ENCODE data around the gene CDHR3. TPM values are rescaled to one million over a fixed set of nuclear protein-coding genes. Genes with fewer than 3 reads are reported as not detected.

CDHR3 gene
- total RNA-seq, 1 experiment from 2014 or later, result 3.3 TPM

- H3K79me1 ChIP-seq (ENCODE audit: insufficient read depth, low read depth, low read length, poor library complexity, severe bottlenecking), result no peaks in the 10 kb centered on the region
- no peaks in the 10 kb centered on the region for H3K4me1 ChIP-seq (ENCODE audit: insufficient read depth, low read length)
- H2AFZ ChIP-seq (ENCODE audit: low read length), result no peak overlapping the region
- H4K91ac ChIP-seq (ENCODE audit: insufficient read length, low read depth, low read length), result no peak overlapping the region
- H3K9me3 Mint-ChIP-seq, result peaks cover 3% of the 10 kb centered on the region in 2 experiments; a peak in 3 of 5 replicates
- no peak overlapping the region for H3K23ac ChIP-seq (ENCODE audit: insufficient read length, low read depth, low read length)
- H3K4me2 ChIP-seq (ENCODE audit: insufficient read depth, insufficient read length, low read length), result no peak overlapping the region
- no peak overlapping the region for H3K9ac ChIP-seq (ENCODE audit: extremely low read depth, insufficient read length, low read length)
- DNase-seq, result no peak
- no peak overlapping the region for H3K56ac ChIP-seq (ENCODE audit: insufficient read length, low read depth, low read length)
- no peak overlapping the region for H2AK5ac ChIP-seq (ENCODE audit: insufficient read length, low read length)
- no peak for TF ChIP-seq CTCF (conservative IDR thresholded peaks at IDR 0.05)
- H4K8ac ChIP-seq (replicated peaks; ENCODE audit: insufficient read length, low read depth, low read length), result no peak overlapping the region
- WGBS (ENCODE audit: extremely low coverage, insufficient read length, low lambda C conversion rate), result no CpG with 5 or more reads among the region's 5 CpGs
- no peak overlapping the region for H3K4me3 Mint-ChIP-seq
- peaks cover 9% of the 10 kb centered on the region for H3K9me3 ChIP-seq (ENCODE audit: control insufficient read depth, low read depth, low read length)
- no peak overlapping the region for H4K5ac ChIP-seq (ENCODE audit: insufficient read length, low read depth, low read length)
- no peak overlapping the region for H3K27ac ChIP-seq (ENCODE audit: insufficient read length, low read depth, low read length)
- no peaks in the 10 kb centered on the region for H3K79me2 ChIP-seq (ENCODE audit: insufficient read depth, low read length)
- H2BK15ac ChIP-seq (ENCODE audit: low read depth, low read length), result no peak overlapping the region
- H2BK12ac ChIP-seq (ENCODE audit: insufficient read length, low read depth, low read length), result no peak overlapping the region
- no peak overlapping the region for H3K4ac ChIP-seq (ENCODE audit: low read depth, low read length)
- no peak overlapping the region for H2BK5ac ChIP-seq (ENCODE audit: insufficient read length, low read length)
- peaks cover 7% of the 10 kb centered on the region; the same call in 1 of the 2 replicates for H3K27me3 Mint-ChIP-seq (ENCODE audit: low read depth)
- no peak overlapping the region for H3K18ac ChIP-seq (ENCODE audit: insufficient read length, low read depth, low read length)
- peaks cover 7 to 17% of the 10 kb centered on the region in 2 experiments for H3K4me1 Mint-ChIP-seq
- H2BK20ac ChIP-seq (ENCODE audit: low read depth, low read length, poor library complexity, severe bottlenecking), result no peak overlapping the region
- no peak overlapping the region for H3K27ac Mint-ChIP-seq
- no peak overlapping the region for H2BK120ac ChIP-seq (ENCODE audit: low read depth, low read length, poor library complexity, severe bottlenecking)
- no peaks in the 10 kb centered on the region for H4K20me1 ChIP-seq (ENCODE audit: control insufficient read depth, insufficient read depth, insufficient read length)
- H3K27me3 ChIP-seq (ENCODE audit: insufficient read depth, low read length), result no peaks in the 10 kb centered on the region
- H3K14ac ChIP-seq (ENCODE audit: insufficient read depth, low read length), result no peak overlapping the region
- no peaks in the 10 kb centered on the region for H3K36me3 Mint-ChIP-seq (ENCODE audit: insufficient read depth in 1 of 3, low read depth in 3 of 3)
- H3K23me2 ChIP-seq (ENCODE audit: insufficient read length, low read depth, low read length, poor library complexity, severe bottlenecking), result no peaks in the 10 kb centered on the region
- no peak overlapping the region for H3T11ph ChIP-seq (ENCODE audit: low read length)
Measured at GRCh38 chr7:106050746-106051117, 87.7 kb downstream of the CDHR3 start.

All from H9 (cell line).